GM18520 (cell line): Measurements from ENCODE around the gene WAC.
A peak's percentile ranks its signal among the peaks of the same experiment; 100 is the strongest.
"Not testable (repeated sequence)": the region's sequence is repeated elsewhere in the genome, so short reads cannot be mapped to it uniquely, and the experiment has no call there.

Source experiments
- ATAC-seq: cut with Tn5 transposase; IDR thresholded peaks from one replicate; pipeline ENCODE4 v1.9.1; 2021; ENCODE audit not compliant: unreplicated experiment

Gene WAC

GRCh38 chr10:28532337-28533185, at the start of gene WAC:
Gene WAC (plus strand): TSS chr10:28533118. CDS start chr10:28533580, 462 bp downstream.
- peak; percentile 77 for ATAC-seq

GRCh38 chr10:28489206-28489605, 43.7 kb upstream of the WAC start:
- no peak for ATAC-seq

- ATAC-seq = not testable (repeated sequence)
Observed at GRCh38 chr10:28490256-28490865, 42.6 kb upstream of the WAC start.

GRCh38 chr10:28492116-28492920, 40.6 kb upstream of the WAC start:
- no peak for ATAC-seq

- no peak for ATAC-seq
Observed at GRCh38 chr10:28494420-28494819, 38.5 kb upstream of the WAC start.

- ATAC-seq = no peak
Observed at GRCh38 chr10:28495084-28495483, 37.8 kb upstream of the WAC start.

- no peak for ATAC-seq
Observed at GRCh38 chr10:28496017-28496416, 36.9 kb upstream of the WAC start.

GRCh38 chr10:28496481-28496961, 36.4 kb upstream of the WAC start:
- ATAC-seq = no peak

GRCh38 chr10:28497313-28498126, 35.4 kb upstream of the WAC start:
- no peak for ATAC-seq

- not testable (repeated sequence) for ATAC-seq
Observed at GRCh38 chr10:28500203-28500602, 32.7 kb upstream of the WAC start.

GRCh38 chr10:28503114-28503513, 29.8 kb upstream of the WAC start:
- no peak for ATAC-seq

- ATAC-seq = no peak
Observed at GRCh38 chr10:28505359-28505959, 27.5 kb upstream of the WAC start.

GRCh38 chr10:28508304-28508925, 24.5 kb upstream of the WAC start:
- ATAC-seq = no peak

- no peak for ATAC-seq
Observed at GRCh38 chr10:28509286-28509685, 23.6 kb upstream of the WAC start.

- ATAC-seq = no peak
Observed at GRCh38 chr10:28514648-28515047, 18.3 kb upstream of the WAC start.

GRCh38 chr10:28520346-28520745, 12.6 kb upstream of the WAC start:
- ATAC-seq = no peak

- not testable (repeated sequence) for ATAC-seq
Observed at GRCh38 chr10:28520828-28521227, 12.1 kb upstream of the WAC start.

- not testable (repeated sequence) for ATAC-seq
Observed at GRCh38 chr10:28521961-28522360, 11.0 kb upstream of the WAC start.

GRCh38 chr10:28523725-28524252, 9.1 kb upstream of the WAC start:
- ATAC-seq = no peak
